HG03521 (cell line): ENCODE data around the gene MMP3.
A peak's percentile ranks its signal among the peaks of the same experiment; 100 is the strongest.

Experiments
- ATAC-seq: cut with Tn5 transposase; IDR thresholded peaks from one replicate; pipeline ENCODE4 v1.9.1; 2021; ENCODE audit warnings: mild to moderate bottlenecking, moderate library complexity; ENCODE audit not compliant: unreplicated experiment

MMP3 gene

DNA sequence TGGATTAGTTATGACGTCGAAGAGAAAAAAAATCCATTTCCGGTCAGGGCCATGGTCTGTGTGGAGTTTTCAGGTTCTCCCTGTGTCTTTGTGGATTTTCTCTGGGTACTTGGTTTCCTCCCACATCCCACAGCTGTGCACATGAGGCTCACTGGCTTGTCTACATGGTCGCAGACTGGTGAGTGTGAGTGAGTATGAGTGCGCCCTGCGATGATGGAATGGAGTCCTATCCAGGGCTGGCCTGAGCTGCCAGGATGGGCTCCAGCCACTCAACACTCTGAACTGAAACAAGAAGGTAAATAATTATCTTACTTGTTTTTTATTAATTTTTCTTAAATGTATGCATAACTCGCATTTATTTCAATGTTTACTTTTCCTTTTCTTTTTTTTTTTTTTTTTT, 10.8 kb downstream of the MMP3 start:
- no peak for ATAC-seq

DNA sequence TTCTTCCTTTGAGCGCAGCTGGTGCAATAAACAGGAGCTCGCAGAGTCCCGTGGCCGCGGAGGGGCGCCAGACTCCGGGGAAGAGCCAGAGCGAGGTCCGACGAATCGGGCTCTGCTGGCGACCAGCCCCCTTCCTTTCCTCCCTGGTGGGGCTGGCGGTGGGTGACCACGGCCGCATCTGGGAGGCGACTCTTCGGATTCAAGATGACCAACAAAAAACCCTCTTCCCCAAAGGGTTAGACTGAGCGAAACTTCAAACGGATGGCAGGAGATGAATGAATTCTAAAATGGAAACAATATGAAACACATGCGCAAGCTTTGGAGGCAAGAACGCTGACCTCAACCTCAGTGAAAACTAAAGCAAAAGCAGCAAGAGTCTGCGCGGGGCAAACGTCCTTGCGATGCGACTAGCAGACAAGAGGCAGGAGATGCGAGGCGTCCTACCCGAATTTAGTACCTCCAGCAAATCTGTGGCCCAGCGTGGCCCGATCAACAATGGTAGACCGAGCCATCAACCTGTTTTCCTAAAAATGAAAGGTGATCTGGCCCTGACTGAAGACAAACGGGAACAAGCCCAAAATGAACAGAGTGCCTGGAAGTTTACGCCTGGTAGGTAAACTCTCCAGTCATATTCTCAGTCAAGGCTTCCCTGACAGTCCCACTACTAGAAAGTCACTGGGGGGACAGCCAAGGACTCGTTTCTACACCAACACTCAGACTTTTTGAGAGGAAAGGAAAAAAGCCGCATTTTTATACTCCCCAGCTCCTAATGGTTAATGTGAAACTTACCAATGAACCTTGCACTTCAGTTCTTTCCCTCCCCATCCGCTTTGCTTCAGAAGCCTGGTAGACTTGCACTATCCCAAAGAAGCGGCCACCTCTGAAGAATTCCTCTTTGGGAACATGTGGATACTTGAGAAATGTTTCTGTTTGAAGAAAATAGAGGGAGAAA, 11.6 kb downstream of the MMP3 start:
- no peak for ATAC-seq

DNA sequence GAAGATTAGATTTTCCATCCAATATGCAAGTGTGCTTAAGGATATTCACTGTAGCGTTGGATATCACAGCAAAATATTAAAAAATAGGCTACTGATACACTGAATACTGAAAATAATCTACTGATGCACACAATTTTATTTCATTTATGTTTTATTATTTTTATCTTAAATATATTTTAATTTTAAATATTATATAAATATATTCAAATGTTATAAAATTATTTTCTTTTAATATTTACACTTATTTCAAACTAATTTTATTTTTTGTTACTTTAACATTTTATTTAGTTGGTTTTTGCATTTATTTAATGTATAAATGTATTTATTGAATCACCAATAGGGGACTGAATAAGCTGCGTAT, 12.3 kb downstream of the MMP3 start:
- ATAC-seq: no peak

DNA sequence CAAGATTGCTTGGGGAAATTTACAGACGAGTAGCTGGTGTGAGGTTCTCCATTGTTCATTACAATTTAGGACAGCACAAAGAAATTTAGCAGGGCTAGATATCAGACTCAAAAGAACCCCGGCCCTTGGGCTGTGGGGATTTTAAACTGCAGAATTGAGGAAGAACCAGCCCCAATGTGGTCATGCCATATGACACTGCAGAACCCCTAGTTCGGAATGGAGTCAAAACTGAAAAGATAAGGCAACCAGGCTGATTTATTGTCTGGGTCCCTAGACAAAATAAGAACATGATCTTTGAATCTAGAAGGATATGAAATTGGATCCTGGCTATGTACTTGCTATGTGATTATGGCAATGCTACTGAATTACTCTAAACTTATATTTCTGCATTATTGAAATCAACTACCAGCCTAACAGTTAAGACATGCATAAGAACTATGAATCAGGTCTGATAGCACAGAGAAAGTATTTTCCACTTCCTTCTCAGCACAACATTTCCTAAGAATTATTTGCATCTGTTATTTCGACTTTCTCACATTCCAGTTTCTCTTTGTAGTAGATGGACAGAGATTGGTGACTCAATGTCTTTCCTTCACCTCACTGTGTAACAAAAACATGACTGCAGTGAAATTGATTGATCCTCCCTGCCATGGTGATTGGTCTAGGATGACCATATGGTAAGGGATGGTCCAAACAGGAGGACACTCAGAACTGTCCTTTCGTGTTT, 13.2 kb downstream of the MMP3 start:
- no peak for ATAC-seq

DNA sequence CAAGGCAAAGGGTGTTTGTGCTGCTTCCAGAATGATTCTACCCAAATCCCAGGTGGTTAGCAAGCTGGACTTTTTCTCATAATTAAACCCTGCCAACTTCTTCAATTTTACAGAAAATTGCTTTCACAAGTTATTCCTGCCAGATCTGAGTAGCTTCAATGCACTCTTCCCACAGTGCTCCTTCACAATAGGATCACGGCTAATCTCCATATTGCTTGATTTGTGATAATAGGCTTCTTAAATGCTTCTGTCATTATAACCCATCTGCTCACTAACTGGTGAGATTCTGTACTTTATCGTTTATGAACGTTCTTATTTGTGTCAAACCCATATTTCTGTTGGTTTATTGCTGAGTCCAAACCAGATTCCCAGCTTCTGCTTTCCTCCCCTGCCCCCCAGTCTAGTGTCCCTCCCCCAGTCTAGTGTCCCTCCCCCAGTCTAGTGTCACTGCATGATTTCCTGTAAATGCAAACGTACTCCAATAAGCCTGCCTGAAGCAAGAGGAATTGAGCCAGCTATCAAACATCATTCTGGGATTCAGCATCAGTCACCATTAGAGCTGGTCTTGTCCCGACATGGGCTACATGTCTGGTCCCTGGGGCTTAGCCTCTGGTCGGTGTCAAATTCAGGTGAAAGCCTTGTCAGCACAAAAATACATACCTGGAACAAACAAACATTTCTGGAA, 14.0 kb downstream of the MMP3 start:
- ATAC-seq: no peak

DNA sequence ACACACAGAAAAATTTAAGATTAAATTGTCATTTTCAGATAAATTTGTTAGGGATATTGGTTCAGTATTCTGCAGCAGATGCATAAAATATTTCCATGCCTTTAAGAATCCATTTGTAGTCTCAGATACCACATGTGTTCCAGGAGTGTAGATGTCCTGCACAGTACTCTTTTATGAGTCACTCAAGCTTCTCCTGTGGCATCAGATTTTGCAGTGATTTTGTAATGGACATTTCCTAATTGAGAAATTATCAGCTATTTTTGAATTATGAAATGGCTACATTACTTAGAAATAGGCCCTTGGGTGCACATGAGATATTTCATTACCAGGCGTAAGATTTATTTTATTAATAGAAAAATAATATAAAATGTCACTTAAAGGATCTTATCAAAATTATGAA, 18.9 kb downstream of the MMP3 start:
- no peak for ATAC-seq

DNA sequence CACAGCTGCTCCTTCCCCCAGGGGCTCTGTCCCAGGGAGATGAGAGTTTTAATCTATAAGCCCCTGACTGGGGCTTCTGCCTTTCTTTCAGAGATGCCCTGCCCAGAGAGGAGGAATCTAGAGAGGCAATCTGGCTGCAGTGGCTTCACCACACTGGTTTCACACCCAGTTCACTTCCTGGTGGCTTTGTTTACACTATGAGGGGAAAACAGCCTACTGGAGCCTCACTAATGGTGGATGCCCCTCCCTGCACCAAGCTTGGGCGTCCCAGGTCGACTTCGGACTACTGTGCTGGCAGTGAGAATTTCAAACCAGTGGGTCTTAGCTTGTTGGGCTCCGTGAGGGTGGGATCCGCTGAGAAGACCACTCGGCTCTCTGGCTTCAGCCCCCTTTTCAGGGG, 23.9 kb downstream of the MMP3 start:
- no peak for ATAC-seq

DNA sequence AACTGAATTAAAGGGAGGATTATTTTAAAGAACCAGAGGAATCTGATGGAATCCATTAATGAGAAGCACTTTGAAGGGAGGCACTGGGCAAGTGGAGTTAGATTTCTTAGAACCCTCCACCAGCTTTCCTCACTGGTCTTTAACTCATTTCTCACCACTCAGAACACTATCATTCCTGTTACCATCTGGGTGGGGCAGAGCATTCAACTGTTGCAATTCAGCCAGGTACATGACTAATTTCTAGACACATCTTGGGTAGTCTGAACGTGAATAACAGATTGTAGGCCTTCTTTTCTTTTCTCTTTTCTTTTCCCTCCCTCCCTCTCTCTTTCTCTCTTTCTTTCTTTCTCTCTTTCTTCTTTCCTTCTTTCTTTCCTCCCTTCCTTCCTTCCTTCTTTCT, 29.9 kb downstream of the MMP3 start:
- no peak for ATAC-seq

DNA sequence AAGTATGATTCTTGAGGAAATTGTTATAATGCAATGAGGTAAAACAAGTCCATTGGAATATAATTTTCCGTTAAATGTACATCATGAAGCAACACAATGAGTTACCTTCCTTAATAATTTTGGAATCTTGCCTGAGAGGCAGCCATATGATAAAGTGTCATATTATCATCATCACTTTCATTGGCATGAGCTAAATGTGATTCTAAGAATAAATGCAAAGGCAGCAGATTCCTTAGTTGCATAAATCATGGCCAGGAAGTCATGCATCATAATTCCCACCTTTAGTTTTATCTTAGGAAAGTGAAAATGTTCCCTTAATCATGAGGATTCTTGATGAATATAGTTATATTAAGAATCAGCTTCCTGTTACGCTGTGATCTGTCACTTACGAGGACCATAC, 31.2 kb downstream of the MMP3 start:
- ATAC-seq: no peak

DNA sequence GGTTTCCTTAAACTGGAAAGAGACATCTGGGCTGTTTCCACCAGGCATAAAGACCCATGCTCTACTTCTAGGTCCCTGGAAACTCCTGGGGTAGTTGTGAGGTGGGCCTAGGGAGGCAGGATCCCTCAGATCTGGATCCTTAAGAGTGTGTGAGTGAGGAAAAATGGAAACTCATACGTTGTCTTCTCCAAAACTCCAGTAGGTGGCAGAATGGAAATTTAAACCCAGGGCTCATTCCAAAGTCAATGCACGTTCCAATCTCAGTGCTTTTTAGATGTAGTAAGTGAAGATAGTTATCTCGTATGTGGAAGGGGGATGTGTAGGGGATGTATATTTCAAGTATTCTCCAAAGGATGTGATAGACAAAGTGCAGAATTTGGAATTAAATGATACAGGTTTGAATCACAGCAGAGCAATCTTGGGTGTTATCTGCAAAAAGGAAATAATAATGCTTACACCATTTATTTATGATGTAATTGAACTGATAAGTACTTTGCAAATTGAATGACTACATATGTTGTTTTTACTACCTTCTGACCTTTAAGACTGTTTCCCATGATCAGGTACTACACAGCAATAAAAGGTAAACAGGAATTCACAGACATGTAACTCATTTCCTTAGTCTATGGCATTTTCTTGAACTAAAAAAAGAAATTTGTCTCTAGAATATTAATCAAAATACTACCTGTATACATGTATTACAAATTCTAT, 32.3 kb downstream of the MMP3 start:
- ATAC-seq: no peak

DNA sequence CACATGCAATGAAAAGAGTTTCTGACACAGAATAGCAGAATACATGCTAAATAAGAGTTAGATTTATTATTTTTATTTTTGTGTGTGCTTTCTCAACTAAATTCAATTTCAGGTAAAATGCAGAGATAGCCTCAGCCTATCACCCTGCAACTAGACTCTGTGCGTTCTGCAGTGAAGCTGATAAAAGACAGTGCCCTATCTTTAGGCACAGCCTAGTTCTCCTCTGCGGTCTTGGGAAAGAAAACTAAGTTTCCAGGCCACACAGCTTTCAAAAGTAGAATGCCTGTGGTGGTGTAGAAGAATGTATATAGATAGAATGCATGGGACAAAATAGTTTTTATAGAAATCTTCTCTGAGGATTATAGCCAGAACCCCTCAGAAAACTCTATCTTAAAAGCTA, 33.4 kb downstream of the MMP3 start:
- no peak for ATAC-seq

DNA sequence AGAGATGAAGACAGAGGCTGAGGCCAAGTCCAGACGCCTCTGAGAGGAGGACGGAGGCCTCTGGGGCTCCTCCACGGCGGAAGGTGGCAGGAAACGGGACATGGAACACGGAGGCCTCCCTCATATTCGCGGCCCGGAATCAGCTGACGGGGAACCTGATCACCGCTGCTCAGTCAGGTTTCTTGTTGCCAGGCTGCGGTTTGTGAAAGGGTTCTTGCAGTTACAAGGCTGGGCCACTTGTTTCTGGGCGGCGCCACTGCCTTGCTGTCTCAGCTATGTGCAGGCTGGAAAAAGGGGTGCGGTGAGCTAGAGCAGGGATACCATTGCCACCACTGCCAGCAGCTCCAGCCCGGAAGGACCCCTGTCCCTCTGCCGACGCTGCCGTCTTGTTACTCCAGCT, 35.5 kb downstream of the MMP3 start:
- ATAC-seq: peak; percentile 76

DNA sequence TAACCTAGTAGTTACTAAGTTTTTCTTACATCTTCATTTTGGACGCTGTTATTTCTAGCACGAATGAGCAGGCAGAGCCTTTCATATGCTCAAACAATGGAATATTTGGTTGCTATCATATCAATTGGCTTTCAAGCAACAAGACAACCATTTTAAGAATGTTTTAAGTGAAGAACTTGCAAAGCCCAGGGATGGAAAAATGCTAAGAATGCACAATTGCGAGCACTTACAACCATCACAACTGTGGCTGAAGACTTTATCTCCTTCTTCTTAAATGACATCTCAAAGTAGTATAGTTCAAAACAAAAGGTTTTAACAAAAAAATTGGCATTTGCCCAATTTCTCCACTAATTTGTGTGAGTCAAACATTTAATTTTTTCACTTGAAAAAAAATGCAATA, 37.1 kb downstream of the MMP3 start:
- ATAC-seq: no peak

DNA sequence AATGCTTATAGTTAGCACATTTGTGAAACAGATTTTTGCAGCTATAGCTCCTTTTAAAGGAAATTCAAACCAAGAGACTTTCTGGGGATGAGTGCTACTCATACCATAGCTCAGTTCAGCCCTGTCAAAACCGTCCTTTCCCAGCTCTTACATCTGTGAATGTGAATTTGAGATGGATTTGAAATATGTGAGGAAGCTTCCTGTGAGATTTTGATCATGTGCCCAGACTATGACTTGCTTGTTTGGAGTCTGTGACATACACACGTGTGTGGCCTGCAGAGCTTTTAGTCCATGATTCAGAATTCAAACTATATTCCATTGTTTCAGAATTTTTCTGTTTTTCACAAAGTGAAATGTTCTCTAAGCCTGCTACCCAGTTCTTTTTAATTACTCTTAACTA, 41.1 kb downstream of the MMP3 start:
- ATAC-seq: no peak

DNA sequence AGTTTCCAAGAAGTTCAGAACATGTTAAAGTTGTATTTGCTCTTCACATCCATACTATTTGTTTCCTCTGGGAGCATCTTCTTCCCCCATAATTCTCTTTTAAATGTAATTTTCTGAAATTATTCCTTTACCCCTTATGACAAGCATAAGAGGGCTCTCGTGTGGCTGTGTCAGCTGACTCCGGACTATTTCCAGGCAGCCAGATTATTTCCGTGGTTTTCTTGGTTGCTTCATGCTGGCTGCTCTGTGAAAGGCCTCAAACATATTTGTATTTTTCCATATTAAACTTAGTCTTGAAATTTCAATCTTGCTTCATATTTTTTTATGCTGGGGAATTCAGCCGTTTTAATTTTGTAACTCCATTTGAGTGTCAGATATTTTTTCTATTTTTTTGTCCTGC, 42.6 kb downstream of the MMP3 start:
- no peak for ATAC-seq

DNA sequence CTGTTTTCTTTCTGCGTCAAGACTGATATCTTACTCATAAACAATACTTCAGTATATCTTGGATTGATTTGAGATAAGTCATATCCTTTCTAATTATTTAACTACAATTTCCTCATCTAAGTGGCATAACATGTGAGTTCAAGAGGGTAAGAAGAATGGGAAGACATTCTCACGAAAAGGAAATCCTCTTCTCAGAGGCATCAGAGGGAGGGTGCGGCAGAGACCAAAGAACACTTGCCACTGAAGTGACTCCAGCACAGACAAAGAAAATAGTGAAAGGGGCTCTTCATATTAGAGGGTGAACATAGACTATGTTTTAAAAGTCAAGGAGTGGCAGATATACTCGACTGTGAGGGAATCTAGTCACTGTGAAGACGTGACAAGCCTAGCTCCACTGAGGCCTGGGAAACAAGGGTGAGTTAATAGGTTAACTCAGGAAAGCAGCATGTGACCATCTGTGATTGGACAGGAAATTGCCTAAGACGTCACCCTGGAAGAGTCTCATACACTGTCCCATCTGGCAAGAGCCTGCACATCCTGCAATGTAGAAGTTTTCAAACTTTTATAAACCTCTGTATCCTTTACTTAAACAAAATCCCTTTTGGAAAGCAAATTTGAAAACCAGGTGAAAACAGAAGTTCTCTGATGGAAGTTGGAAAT, 43.6 kb downstream of the MMP3 start:
- no peak for ATAC-seq

DNA sequence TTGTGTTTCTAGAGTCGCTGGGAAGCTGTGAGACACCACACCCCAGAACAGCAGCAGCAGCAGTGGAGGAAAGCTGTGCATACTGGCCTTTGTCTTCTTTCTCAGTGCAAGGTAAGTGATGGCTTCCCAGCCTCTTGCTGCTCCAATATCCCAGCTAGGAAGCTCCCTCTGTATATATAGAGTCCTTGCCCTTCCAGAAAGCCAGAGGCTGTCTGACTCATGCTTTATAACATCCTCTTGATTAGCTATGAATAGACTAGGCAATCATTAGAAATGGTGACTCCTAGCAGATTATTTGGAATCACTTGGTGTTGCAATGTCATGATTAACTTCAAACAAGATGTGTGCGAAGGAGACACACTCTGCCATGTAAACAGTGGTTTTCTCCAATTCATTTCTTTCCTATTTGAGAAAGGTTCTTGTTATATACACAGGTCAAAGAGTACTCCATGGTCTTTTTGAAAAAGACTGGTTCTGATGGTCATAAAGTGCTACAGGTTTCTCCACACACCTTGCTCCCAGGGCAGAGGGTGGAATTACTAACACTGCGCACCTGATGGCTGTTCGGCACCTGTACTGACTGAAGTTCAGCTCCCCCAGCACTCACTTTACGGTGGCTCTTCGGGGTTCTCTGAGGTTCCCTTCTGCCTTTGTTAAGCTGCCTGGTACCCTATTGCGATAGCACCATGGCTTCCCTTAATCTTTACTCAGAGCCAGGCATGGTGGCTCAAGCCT, 45.2 kb downstream of the MMP3 start, which contains the start of gene MMP1:
MMP1 (minus strand) TSS at position 149 of the 735 bp plus-strand sequence; CDS start at position 81, 68 bp downstream.
- ATAC-seq: no peak

DNA sequence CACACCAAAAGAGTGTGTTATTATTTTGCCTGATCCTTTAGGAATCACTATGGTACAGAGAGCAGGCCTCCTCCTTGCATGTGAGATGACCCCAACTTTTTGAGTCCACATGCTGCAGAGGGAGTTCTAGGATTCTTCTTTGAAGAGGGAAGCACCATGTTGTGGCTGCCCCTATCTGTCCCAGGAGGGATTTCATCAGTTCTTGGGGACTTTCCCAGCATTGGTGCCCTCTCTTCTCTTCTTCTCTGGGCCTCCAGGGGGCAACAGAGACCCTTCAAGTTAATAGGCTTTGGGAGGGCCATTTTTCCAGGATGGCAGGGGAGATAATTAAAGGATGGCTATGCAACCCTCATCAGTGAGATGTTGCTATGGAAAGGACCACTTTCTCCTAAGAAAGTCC, 49.0 kb downstream of the MMP3 start:
- peak; percentile 86 for ATAC-seq

DNA sequence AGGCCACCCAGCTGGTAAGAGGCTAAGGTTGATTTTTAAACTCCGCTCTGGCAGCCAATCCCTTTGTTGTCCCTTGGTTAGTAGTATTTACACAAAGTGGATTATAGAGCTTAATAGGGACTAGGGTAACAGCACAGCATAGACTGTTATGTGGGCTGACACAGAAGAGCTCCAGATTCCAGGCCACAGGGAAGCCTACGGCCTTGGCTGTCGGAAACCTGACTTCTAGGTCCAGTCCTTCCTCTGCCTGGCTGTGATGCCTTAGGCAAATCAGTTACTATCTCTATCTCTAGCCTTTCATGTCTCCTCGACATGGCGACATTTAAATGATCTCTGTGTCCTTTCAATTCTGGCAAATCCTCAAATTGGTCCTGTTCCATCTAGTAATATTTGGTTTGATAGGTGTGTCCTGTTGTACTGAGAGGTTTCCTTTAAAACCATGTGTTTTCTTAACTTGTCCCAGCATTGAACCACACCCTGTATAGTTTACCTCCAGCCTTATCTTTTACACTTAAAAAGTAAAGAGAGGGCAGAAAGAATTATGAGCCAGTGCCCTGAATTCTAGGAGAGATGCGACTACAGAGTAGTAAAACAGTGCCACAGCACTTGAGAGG, 49.6 kb downstream of the MMP3 start:
- ATAC-seq: no peak
